ENCODE data around the gene DLGAP1.

DLGAP1 gene

GRCh38 chr18:3689986-3690763, 764.9 kb downstream of the DLGAP1 start:
- ChIA-PET CTCF (interaction anchor here (1.2 kb wide), 2 partner anchors 14 to 81 kb away, joined by 3 to 6 read pairs; no protein-coding TSS in a partner anchor), POLR2A (no interaction called here)
- no peak for DNase-seq (ENCODE audit: extremely low spot score)
- TF ChIP-seq FOXK2 (IDR thresholded peaks at IDR 0.05), result no peak
- TF ChIP-seq ELF4 (IDR thresholded peaks at IDR 0.05), result no peak
- TF ChIP-seq ZNF384 (IDR thresholded peaks at IDR 0.05), result no peak
- no peak for TF ChIP-seq LEF1 (IDR thresholded peaks at IDR 0.05; ENCODE audit: borderline replicate concordance)
- no peak for TF ChIP-seq TARDBP (IDR thresholded peaks at IDR 0.05)
- TF ChIP-seq FOXA1 (IDR thresholded peaks at IDR 0.05), result no peak
- no peak for TF ChIP-seq L3MBTL2 (conservative IDR thresholded peaks at IDR 0.05)
- no peak for TF ChIP-seq ARNT (IDR thresholded peaks at IDR 0.05)
- no peak for TF ChIP-seq PKNOX1 (IDR thresholded peaks at IDR 0.05)
- TF ChIP-seq CTBP1 (IDR thresholded peaks at IDR 0.05; ENCODE audit: borderline replicate concordance), result no peak
- no peak for TF ChIP-seq SP1 (IDR thresholded peaks at IDR 0.05)
- TF ChIP-seq HDGF (IDR thresholded peaks at IDR 0.05; ENCODE audit: borderline replicate concordance), result no peak
- no peak for TF ChIP-seq BHLHE40 (IDR thresholded peaks at IDR 0.05; ENCODE audit: borderline replicate concordance)

DNA sequence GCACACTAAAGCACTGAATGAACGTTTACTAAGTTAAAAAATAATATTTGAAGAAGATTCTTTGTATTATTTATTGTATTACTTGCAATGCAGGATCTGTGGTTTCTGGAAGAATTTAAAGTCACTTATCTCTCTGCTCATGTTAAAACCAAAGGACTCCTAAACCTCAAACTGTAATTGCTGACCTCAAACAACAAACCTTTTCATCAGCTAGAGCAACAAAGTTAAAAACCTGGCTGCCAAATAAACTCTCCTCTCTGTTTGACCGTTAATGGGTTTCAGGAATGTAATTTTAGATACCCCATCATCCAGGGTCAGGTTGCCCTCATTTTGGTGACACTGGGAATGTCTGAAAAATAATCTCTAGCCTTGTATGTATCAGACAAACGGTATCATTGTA, 766.0 kb downstream of the DLGAP1 start:
- ChIA-PET CTCF (interaction anchor here (0.7 kb wide), 1 partner anchor 28 kb away, joined by 4 read pairs; no protein-coding TSS in a partner anchor), POLR2A (no interaction called here)
- TF ChIP-seq FOXM1 (IDR thresholded peaks at IDR 0.05; ENCODE audit: borderline replicate concordance) (no peak), ZNF384 (IDR thresholded peaks at IDR 0.05) (no peak), NFRKB (IDR thresholded peaks at IDR 0.05) (no peak), ARNT (IDR thresholded peaks at IDR 0.05) (no peak), BHLHE40 (IDR thresholded peaks at IDR 0.05; ENCODE audit: borderline replicate concordance) (no peak), FOXK2 (IDR thresholded peaks at IDR 0.05) (no peak), SP1 (IDR thresholded peaks at IDR 0.05) (no peak), PKNOX1 (IDR thresholded peaks at IDR 0.05) (no peak), L3MBTL2 (conservative IDR thresholded peaks at IDR 0.05) (no peak), FOXA1 (IDR thresholded peaks at IDR 0.05) (no peak), SUZ12 (IDR thresholded peaks at IDR 0.05) (no peak), HDGF (IDR thresholded peaks at IDR 0.05; ENCODE audit: borderline replicate concordance) (no peak)
- no peak for DNase-seq (ENCODE audit: extremely low spot score)

DNA sequence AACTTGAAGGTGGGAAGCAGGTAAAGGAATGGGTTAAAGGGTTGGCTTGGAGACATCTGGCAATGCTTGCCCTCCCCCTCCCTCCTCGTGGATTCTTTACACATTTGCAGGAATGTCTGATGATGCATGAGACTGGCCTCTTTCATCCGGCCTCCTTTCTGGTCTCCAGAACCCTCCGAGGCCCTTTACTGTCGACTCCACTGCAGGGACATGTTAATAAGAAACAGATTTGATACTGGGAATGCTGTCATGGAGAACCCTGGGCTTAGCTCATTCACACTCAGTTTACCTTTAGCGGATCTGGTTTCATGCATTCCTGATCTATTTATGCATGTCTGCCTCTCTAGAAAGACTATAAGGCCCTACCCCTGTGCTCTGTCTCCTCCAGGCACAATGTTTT, 766.4 kb downstream of the DLGAP1 start:
- ChIA-PET POLR2A (no interaction called here), CTCF (interaction anchor here (0.7 kb wide), 1 partner anchor 28 kb away, joined by 4 read pairs; no protein-coding TSS in a partner anchor)
- TF ChIP-seq ELF4 (IDR thresholded peaks at IDR 0.05) (no peak), FOXK2 (IDR thresholded peaks at IDR 0.05) (no peak), CTBP1 (IDR thresholded peaks at IDR 0.05; ENCODE audit: borderline replicate concordance) (no peak)
- DNase-seq (ENCODE audit: extremely low spot score), result no peak

- DNase-seq (ENCODE audit: extremely low spot score), result no peak
- TF ChIP-seq SP1 (IDR thresholded peaks at IDR 0.05) (no peak), FOXA1 (IDR thresholded peaks at IDR 0.05) (no peak), ELF4 (IDR thresholded peaks at IDR 0.05) (no peak), LEF1 (IDR thresholded peaks at IDR 0.05; ENCODE audit: borderline replicate concordance) (no peak), FOXK2 (IDR thresholded peaks at IDR 0.05) (no peak), ZNF384 (IDR thresholded peaks at IDR 0.05) (no peak), CTBP1 (IDR thresholded peaks at IDR 0.05; ENCODE audit: borderline replicate concordance) (no peak), NFRKB (IDR thresholded peaks at IDR 0.05) (no peak)
- ChIA-PET POLR2A (no interaction called here), CTCF (no interaction called here)
Observed at GRCh38 chr18:3683483-3683882, 771.6 kb downstream of the DLGAP1 start.

- POLR2A ChIA-PET, result no interaction called here
- no peak for DNase-seq (ENCODE audit: extremely low spot score)
- no peak for TF ChIP-seq SUZ12 (IDR thresholded peaks at IDR 0.05)
- TF ChIP-seq ELF4 (IDR thresholded peaks at IDR 0.05), result no peak
- TF ChIP-seq LEF1 (IDR thresholded peaks at IDR 0.05; ENCODE audit: borderline replicate concordance), result no peak
- no peak for TF ChIP-seq NFRKB (IDR thresholded peaks at IDR 0.05)
- no peak for TF ChIP-seq ARNT (IDR thresholded peaks at IDR 0.05)
- no peak for TF ChIP-seq FOXA1 (IDR thresholded peaks at IDR 0.05)
- no peak for TF ChIP-seq BHLHE40 (IDR thresholded peaks at IDR 0.05; ENCODE audit: borderline replicate concordance)
- no peak for TF ChIP-seq PKNOX1 (IDR thresholded peaks at IDR 0.05)
- TF ChIP-seq ZNF384 (IDR thresholded peaks at IDR 0.05), result no peak
- TF ChIP-seq CTBP1 (IDR thresholded peaks at IDR 0.05; ENCODE audit: borderline replicate concordance), result no peak
- TF ChIP-seq SP1 (IDR thresholded peaks at IDR 0.05), result no peak
- CTCF ChIA-PET, result no interaction called here
Observed at GRCh38 chr18:3682061-3682460, 773.0 kb downstream of the DLGAP1 start.

- DNase-seq (ENCODE audit: extremely low spot score), result no peak
- TF ChIP-seq ZNF384 (IDR thresholded peaks at IDR 0.05), result no peak
- POLR2A ChIA-PET, result no interaction called here
- CTCF ChIA-PET, result interaction anchor here (0.8 kb wide), 1 partner anchor 316 kb away, joined by 5 read pairs; no protein-coding TSS in a partner anchor
Observed at GRCh38 chr18:3679241-3679640, 775.9 kb downstream of the DLGAP1 start.

DNA sequence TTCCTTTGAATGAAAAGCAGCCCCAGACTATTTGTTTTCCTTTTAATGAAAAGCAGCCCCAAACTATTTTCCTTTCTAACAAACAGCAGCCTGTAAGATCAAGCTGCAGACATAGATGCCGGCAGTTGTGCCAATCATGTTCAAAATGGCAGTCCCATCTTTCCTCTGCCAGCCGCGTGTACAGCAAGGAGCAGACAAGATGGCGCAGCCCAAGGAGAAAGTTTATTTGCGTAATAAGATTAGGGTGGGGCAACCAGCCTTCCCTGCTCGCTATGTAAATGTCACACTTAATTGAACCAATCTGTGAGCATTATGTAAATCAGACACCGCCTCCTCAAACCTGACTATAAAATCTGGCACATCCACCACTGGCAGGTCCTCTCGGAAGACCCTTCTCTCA, 779.1 kb downstream of the DLGAP1 start:
- ChIA-PET CTCF (no interaction called here), POLR2A (no interaction called here)
- TF ChIP-seq SUZ12 (IDR thresholded peaks at IDR 0.05), result no peak

More for the DNA sequence above, 779.1 kb downstream of the DLGAP1 start:
- no peak for DNase-seq (ENCODE audit: extremely low spot score)
